HuH-7 (cell line): ENCODE measurements around the gene SERPINA9.

Experiments
- DNase-seq: peaks from one replicate; pipeline ENCODE4 v3.0.0; 2011; ENCODE audit warnings: low spot score

SERPINA9 gene

GRCh38 chr14:94462763-94463572, 13.0 kb downstream of the SERPINA9 start:
- DNase-seq = no peak

- no peak for DNase-seq
Measured at GRCh38 chr14:94462219-94462551, 13.8 kb downstream of the SERPINA9 start.

- DNase-seq = no peak
Measured at GRCh38 chr14:94461526-94462218, 14.3 kb downstream of the SERPINA9 start.

- no peak for DNase-seq
Measured at GRCh38 chr14:94460631-94461416, 15.2 kb downstream of the SERPINA9 start.

GRCh38 chr14:94458558-94459205, 17.3 kb downstream of the SERPINA9 start:
- no peak for DNase-seq

GRCh38 chr14:94458096-94458495, 17.9 kb downstream of the SERPINA9 start:
- DNase-seq = no peak

GRCh38 chr14:94455928-94456327, 20.1 kb downstream of the SERPINA9 start:
- no peak for DNase-seq

GRCh38 chr14:94451826-94452225, 24.2 kb downstream of the SERPINA9 start:
- DNase-seq = no peak

- DNase-seq = peak; percentile 28
Measured at GRCh38 chr14:94451091-94451771, 24.8 kb downstream of the SERPINA9 start.

- no peak for DNase-seq
Measured at GRCh38 chr14:94450722-94451090, 25.3 kb downstream of the SERPINA9 start.

GRCh38 chr14:94449930-94450329, 26.1 kb downstream of the SERPINA9 start:
- no peak for DNase-seq

GRCh38 chr14:94448071-94448808, 27.8 kb downstream of the SERPINA9 start:
- no peak for DNase-seq

GRCh38 chr14:94447206-94447605, 28.8 kb downstream of the SERPINA9 start:
- no peak for DNase-seq

- DNase-seq = no peak
Measured at GRCh38 chr14:94446126-94446525, 29.9 kb downstream of the SERPINA9 start.

GRCh38 chr14:94445003-94445402, 31.0 kb downstream of the SERPINA9 start:
- DNase-seq = no peak

GRCh38 chr14:94441531-94442205, 34.3 kb downstream of the SERPINA9 start:
- no peak for DNase-seq

GRCh38 chr14:94441130-94441529, 34.9 kb downstream of the SERPINA9 start:
- no peak for DNase-seq

GRCh38 chr14:94439453-94440057, 36.4 kb downstream of the SERPINA9 start:
- DNase-seq = no peak

- DNase-seq = no peak
Measured at GRCh38 chr14:94428610-94429009, 47.4 kb downstream of the SERPINA9 start.

GRCh38 chr14:94427016-94427613, 48.9 kb downstream of the SERPINA9 start:
- DNase-seq = no peak
